Omental fat pad (tissue), 4 donors: ENCODE data around the gene PPBP. TPM values are rescaled to one million over a fixed set of nuclear protein-coding genes. Genes with fewer than 3 reads are reported as not detected.

ENCODE experiments used
- ATAC-seq: fragments of 150-250 bp; one replicate; pipeline ENCODE4 v1.9.1; 2016; ENCODE audit warnings: mild to moderate bottlenecking, moderate library complexity; ENCODE audit not compliant: low FRiP score
- DNase-seq: peaks from one replicate; pipeline ENCODE4 v3.0.0-alpha.2; 2019; ENCODE audit warnings: low spot score
- CTCF ChIP-seq, 3 donors: fragments of 450-650 bp; IDR thresholded peaks; one replicate each; pipeline ENCODE4 v1.5.1; 2016 to 2017; ENCODE audit warnings: antibody characterized with exemption in 3 of 3, mild to moderate bottlenecking in 3 of 3, moderate library complexity in 2 of 3
- small RNA-seq: library from RNA; depleted of rRNA; stranded (forward); fragments of <200 nt; gene quantifications from one replicate; pipeline ENCODE3, GENCODE V24; 2016
- total RNA-seq, 4 donors: library from RNA; depleted of rRNA; stranded (reverse); fragments of >200 nt; gene quantifications; one replicate each; pipeline ENCODE4 v1.1.0, GENCODE V29; 2016

Gene PPBP
- total RNA-seq, 4 donors from 2014 or later, result 1.9 to 3.4 TPM; not detected in 2

DNA sequence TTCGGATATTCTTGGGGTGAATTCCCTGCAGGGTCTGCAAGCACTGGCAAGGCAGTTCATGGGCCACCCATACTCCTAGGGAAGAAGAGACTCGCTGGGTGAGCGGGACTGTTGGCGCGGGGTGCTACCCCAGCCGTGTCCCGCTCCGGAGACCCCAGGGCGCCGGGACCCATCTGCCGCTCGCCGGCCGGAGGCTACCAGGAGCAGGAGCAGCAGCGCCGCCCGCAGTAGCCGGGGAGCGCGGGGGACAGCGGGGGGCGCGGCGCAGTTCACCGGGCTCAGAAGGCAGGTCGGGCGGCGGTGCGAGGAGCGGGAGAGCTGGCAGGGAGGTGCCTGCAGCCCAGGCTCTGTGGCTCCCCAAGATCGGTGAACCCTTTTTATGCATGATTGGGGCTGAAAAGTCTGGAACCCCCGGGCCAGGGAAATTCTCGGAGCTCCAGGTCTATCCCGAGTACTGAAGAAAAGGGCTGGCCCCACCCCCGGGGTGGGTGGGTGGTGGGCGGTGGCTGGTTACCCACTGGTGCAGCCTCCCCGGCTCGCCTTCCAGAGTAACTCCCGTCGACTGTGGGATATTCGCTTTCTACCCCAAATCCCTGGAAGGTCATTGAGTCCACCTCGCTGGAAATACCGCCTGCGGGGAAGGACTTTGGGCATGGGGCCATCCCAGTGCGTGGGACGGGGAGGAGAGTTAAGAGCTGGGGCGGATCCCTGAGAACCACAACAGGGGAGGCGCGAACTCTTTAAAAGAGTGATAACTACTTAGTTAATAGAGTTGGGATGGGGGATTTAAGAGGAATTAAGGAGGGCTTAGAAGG is 43.7 kb downstream of the PPBP start:
- ATAC-seq, result peak; percentile 65
- DNase-seq, result peak; percentile 27

DNA sequence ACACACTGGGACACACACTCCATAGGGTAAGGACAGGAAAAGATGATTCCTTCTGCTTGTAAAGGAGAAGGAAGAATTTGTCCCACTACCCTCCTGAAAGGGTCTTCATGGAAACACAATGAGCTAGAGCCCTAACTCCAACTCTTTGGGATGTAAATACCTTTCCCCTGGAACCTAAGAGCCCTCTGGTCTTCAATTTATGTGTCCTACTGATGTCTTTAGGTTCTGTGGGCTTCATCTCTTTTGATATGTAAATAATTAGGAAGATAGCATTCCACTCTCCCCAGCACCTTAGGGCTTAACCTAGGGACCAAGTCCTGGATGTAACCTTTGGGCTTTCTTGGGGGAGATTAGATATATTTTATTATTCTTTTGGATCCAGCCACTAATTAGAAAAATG is 44.4 kb downstream of the PPBP start:
- TF ChIP-seq CTCF (IDR thresholded peaks at IDR 0.05), result no peak
- ATAC-seq, result no peak
- no peak for DNase-seq

More for the DNA sequence above, 43.7 kb downstream of the PPBP start:
- no peak for TF ChIP-seq CTCF (IDR thresholded peaks at IDR 0.05)

GRCh38 chr4:73936969-73937368 is 51.0 kb downstream of the PPBP start:
- TF ChIP-seq CTCF (IDR thresholded peaks at IDR 0.05), result no peak
- ATAC-seq, result no peak
- DNase-seq, result no peak

Small RNA genes lying within 50 kb of the gene (small RNA-seq; reads per million reads assigned to genes)
- not detected for gene RN7SL218P

Other genes starting within 250 kb of the PPBP start
- 100 to 1,000 TPM in 1 of 4 donors, 10 to 100 TPM in 1, 1 to 10 TPM in 2; 6.0 to 150 (median 10.6) TPM for gene CXCL8, start 247.6 kb downstream of the PPBP start, total RNA-seq
- 10 to 100 TPM in 1 of 4 donors, 1 to 10 TPM in 2, not detected in 1; 1.8 to 15.8 (median 3.1) TPM for gene CXCL6, start 151.5 kb downstream of the PPBP start, total RNA-seq
- not detected for gene PF4V1, start 134.9 kb downstream of the PPBP start, total RNA-seq
- 100 to 1,000 TPM in 1 of 4 donors, 10 to 100 TPM in 1, 1 to 10 TPM in 2; 2.7 to 114 (median 12.9) TPM for gene CXCL1, start 118.8 kb downstream of the PPBP start, total RNA-seq
- not detected for gene PF4, start 6.2 kb downstream of the PPBP start, total RNA-seq
- gene CXCL5, start 10.5 kb upstream of the PPBP start, total RNA-seq, result 1 to 10 TPM in 1 of 4 donors, under 1 TPM in 1, not detected in 2; 0.56 to 1.8 TPM
- 10 to 100 TPM in 2 of 4 donors, 1 to 10 TPM in 2; 1.1 to 26.9 (median 6.7) TPM for gene CXCL3, start 50.5 kb upstream of the PPBP start, total RNA-seq
- 100 to 1,000 TPM in 1 of 4 donors, 10 to 100 TPM in 3; 27.8 to 295 (median 68.7) TPM for gene CXCL2, start 111.0 kb upstream of the PPBP start, total RNA-seq
- gene MTHFD2L, start 169.9 kb upstream of the PPBP start, total RNA-seq, result 10 to 100 TPM; 12.2 to 23.2 (median 18.4) TPM